ENCODE data around the gene TNFRSF8. TPM values are rescaled to one million over a fixed set of nuclear protein-coding genes. Genes with fewer than 3 reads are reported as not detected.
A peak's percentile ranks its signal among the peaks of the same experiment; 100 is the strongest.

The TNFRSF8 gene
- total RNA-seq, 2 donors from 2014 or later = 0.32 to 4.7 TPM

DNA sequence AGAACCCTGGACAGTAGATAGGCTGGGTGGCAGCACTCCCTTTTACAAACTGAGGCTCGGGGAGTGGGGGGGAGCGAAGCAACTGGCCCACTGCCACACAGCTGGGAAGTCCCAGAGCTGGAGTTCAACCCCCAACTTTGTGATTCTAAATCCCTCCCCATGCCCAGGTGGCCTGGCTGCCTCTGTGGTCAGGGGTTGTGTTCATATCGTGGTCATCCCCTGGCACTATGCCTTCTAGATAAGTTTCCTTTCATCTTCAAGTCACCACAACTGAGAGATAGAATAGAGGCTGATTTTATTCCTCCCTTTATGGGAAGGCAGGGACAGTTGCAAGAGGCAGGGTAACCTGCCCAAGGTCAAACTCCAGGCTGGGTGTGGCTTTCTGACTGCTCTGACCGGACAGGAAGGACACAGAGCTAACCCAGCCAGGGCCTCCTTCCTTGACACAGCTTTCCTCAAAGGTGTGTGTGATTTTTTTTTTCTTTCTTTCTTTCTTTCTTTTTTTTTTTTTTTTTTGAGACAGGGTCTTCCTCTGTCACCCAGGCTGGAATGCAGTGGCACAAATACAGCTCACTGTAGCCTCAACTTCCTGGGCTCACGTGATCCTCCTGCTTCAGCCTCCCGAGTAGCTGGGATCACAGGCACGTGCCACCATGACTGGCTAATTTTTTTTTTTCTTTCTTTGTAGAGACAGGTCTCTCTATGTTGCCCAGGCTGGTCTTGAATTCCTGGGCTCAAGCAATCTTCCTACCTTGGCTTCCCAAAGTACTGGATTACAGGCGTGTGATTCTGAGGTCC is 85.3 kb downstream of the TNFRSF8 start:
- no peak overlapping the region for H3K4me3 ChIP-seq
- no peaks in the 10 kb centered on the region for H3K27me3 ChIP-seq (replicated peaks; ENCODE audit: insufficient read depth)
- no peaks in the 10 kb centered on the region for H3K9me3 ChIP-seq
- WGBS = 84% methylated on average over 8 of the region's 8 CpGs
- DNase-seq (ENCODE audit: low spot score) = no peak
- intact Hi-C loops (cut with DNase I) = no loop called here
- H3K27ac ChIP-seq = no peak overlapping the region
- H3K4me1 ChIP-seq (replicated peaks) = no peaks in the 10 kb centered on the region
- H3K36me3 ChIP-seq = no peaks in the 10 kb centered on the region
- TF ChIP-seq, protein P1, sequence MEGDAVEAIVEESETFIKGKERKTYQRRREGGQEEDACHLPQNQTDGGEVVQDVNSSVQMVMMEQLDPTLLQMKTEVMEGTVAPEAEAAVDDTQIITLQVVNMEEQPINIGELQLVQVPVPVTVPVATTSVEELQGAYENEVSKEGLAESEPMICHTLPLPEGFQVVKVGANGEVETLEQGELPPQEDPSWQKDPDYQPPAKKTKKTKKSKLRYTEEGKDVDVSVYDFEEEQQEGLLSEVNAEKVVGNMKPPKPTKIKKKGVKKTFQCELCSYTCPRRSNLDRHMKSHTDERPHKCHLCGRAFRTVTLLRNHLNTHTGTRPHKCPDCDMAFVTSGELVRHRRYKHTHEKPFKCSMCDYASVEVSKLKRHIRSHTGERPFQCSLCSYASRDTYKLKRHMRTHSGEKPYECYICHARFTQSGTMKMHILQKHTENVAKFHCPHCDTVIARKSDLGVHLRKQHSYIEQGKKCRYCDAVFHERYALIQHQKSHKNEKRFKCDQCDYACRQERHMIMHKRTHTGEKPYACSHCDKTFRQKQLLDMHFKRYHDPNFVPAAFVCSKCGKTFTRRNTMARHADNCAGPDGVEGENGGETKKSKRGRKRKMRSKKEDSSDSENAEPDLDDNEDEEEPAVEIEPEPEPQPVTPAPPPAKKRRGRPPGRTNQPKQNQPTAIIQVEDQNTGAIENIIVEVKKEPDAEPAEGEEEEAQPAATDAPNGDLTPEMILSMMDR (IDR thresholded peaks at IDR 0.05) = no peak
- TF ChIP-seq POLR2AphosphoS5 (IDR thresholded peaks at IDR 0.05) (no peak), POLR2A (IDR thresholded peaks at IDR 0.05) (no peak)

DNA sequence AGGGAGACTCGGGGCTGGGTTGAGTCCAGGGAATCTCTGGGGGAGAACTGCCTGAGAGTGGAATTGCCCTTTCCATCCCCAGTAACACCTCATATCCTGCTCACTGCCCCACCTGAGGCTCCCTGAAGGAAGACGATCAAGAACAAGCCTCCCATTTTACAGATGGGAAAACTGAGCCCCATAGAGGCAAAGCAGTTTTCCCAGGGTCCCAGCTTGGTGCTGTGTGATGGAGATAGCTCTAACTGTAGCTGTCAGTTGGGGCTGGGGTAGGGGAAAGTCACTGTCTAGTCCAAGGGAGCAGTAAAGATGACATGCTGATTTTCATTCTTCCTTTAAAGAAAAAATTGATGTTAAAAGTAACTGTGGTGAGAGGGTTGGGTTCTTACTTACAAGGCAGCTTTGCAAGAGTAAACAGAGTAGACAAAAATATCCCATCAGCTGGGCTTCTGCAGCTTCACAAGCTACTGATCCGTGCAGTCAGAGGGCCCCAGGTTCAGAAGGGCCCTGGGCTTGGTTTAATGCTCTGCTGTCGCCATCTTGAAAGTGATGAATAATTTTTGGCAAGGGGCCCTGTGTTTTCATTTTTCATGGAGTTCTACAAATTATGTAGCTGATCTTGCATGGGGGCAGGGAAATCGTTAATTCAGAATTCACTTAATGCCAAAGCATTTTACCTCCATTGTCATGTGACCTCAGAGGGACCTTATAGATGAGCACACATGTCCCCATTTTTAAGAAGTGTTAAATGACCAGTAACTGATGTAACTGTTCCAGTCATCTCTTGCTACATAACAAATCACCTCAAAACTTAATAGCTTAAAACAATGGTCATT is 86.1 kb downstream of the TNFRSF8 start:
- Histone ChIP-seq H3K4me1 (replicated peaks) (no peaks in the 10 kb centered on the region), H3K27ac (no peak overlapping the region), H3K9me3 (no peaks in the 10 kb centered on the region), H3K36me3 (no peaks in the 10 kb centered on the region), H3K4me3 (no peak overlapping the region), H3K27me3 (replicated peaks; ENCODE audit: insufficient read depth) (no peaks in the 10 kb centered on the region)
- TF ChIP-seq POLR2A (IDR thresholded peaks at IDR 0.05) (no peak), POLR2AphosphoS5 (IDR thresholded peaks at IDR 0.05) (no peak)
- TF ChIP-seq, protein P1 (IDR thresholded peaks at IDR 0.05) = no peak
- 88% methylated on average over 5 of the region's 5 CpGs for WGBS
- no peak for DNase-seq (ENCODE audit: low spot score)
- intact Hi-C loops (cut with DNase I) = no loop called here

DNA sequence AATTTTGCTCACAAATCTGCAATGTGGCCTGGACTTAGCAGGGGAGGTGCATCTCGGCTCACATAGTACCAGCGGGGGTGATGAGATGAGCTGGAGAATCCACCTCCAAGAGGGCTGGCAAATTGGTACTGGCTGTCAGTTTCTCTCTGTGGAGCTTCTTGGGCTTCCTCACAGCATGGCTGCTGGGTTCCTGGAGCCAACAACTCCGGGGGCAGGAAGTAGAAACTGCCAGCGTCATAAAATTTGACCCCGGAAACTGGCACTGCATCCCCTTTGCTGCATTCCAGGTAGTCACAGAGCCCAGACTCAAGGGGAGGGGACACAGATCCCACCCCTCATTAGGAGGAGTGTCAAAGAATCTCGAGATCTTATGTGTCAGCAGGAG is 86.7 kb downstream of the TNFRSF8 start:
- Histone ChIP-seq H3K4me3 (no peak overlapping the region), H3K27ac (peak overlapping the region in 1 of 2 donors; percentile 15), H3K36me3 (no peaks in the 10 kb centered on the region), H3K27me3 (replicated peaks; ENCODE audit: insufficient read depth) (no peaks in the 10 kb centered on the region), H3K9me3 (no peaks in the 10 kb centered on the region), H3K4me1 (replicated peaks) (no peaks in the 10 kb centered on the region)
- TF ChIP-seq, protein P1 (IDR thresholded peaks at IDR 0.05) = no peak
- no peak for TF ChIP-seq POLR2AphosphoS5 (IDR thresholded peaks at IDR 0.05)
- 91% methylated on average over 6 of the region's 6 CpGs for WGBS
- no peak for DNase-seq (ENCODE audit: low spot score)
- intact Hi-C loops (cut with DNase I) = no loop called here

DNA sequence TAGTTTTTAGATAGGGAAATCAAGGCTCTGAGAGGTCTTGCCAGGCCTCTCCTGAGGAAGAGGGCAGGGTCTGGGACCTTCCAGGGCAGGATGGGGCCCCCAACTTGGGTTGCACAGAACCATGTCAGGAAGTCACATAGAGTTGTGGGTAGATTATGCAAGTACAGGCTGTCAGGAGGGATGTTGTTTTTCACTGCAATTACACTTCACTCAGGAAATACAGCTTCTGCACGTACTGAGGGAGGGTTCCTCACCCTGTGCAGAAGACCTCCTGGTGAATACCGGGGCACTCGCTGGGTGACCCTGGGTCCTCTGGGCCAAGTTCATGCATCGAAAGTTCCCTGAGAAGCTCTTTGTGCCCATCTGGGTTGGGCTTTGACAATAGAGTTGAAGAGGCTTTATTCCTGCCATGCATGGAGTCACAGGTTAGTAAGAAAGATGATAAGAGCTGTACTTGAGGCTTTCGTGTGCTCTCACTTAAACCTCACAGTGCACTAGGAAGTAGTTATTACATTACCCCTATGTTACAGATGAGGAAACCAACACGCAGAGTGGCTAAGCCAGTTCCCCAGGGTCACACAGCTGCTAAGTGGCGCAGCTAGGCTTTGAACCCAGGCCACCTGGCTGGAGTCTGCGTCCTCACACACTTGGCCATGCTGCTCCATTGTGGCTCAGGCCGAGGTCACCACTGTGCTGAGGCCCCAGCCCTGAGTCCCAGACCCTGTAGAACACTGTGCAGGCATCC is 87.5 kb downstream of the TNFRSF8 start:
- intact Hi-C loops (cut with DNase I) = no loop called here
- no peaks in the 10 kb centered on the region for H3K4me1 ChIP-seq (replicated peaks)
- H3K27me3 ChIP-seq (replicated peaks; ENCODE audit: insufficient read depth) = no peaks in the 10 kb centered on the region
- H3K9me3 ChIP-seq = no peaks in the 10 kb centered on the region
- peak overlapping the region in 1 of 2 donors; percentile 15 for H3K27ac ChIP-seq
- TF ChIP-seq POLR2A (IDR thresholded peaks at IDR 0.05) (no peak), POLR2AphosphoS5 (IDR thresholded peaks at IDR 0.05) (no peak)
- TF ChIP-seq, protein P1 (IDR thresholded peaks at IDR 0.05) = no peak
- no peak for DNase-seq (ENCODE audit: low spot score)
- 77% methylated on average over 9 of the region's 9 CpGs for WGBS
- H3K36me3 ChIP-seq = no peaks in the 10 kb centered on the region
- H3K4me3 ChIP-seq = no peak overlapping the region
